Activated CD8-positive, alpha-beta memory T cell treated with anti-CD3 and anti-CD28 coated beads for 48 hours (primary cell): ENCODE results near the gene TEAD4.
"Not testable (repeated sequence)": the region's sequence is repeated elsewhere in the genome, so short reads cannot be mapped to it uniquely, and the experiment has no call there.

Experiments
- DNase-seq, 3 experiments: peaks; one replicate each; pipeline ENCODE4 v3.0.0-alpha.2; 2020; ENCODE audit warnings: low read depth in 2 of 3, low spot score in 2 of 3

TEAD4 gene

DNA sequence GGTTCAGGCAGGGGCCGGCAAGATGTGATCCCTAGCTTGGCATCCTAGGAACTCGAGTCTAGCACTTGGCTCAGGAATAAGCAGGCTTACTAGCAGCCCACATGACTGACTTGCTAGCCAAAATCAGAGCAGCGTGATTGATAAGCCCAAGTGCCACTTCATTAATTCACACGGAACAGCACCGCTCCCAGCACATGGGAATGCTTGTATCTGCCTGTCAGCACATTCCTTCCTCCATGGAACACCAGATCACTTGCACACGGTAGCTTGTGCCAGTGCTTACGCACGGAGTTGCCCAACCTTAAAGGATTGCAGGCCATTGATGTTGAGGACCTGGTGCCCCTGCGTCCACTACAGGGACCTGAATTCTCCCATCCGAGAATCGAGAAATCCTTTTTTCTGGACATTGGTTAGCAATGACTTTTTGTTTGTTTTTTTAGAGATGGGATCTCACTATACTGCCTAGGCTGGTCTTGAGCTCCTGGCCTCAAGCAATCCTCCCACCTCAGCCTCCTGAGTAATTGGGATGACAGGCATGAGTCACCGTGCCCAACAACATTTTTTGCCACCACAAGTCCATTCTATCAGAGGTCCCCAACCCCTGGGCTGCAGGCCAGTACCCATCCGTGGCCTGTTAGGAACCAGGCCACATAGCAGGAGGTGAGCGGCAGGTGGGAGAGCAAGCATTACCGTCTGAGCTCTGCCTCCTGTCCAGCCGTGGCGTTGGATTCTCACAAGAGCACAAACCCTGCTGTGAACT lies 87.4 kb downstream of the TEAD4 start:
- no peak for DNase-seq

DNA sequence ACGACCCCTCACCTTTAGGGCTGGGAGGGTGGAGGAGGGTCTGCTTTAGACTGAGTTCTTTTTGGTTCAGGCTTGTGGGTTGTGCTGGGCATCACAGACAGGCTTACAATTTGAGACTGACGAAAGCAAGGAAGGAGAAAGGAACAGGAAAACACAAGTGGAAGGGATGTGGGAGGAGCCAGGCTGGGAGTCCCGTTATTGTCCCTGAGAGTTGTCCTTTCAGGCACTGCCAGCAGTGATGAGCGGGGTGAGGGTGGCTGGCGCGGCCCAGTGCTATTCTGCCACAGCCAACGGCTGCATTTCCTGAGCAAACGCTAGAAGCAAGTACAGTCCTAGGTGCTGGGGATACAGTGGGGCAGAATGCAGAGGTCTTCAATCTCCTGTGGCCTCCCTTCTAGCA lies 88.8 kb downstream of the TEAD4 start:
- DNase-seq, result no peak

DNA sequence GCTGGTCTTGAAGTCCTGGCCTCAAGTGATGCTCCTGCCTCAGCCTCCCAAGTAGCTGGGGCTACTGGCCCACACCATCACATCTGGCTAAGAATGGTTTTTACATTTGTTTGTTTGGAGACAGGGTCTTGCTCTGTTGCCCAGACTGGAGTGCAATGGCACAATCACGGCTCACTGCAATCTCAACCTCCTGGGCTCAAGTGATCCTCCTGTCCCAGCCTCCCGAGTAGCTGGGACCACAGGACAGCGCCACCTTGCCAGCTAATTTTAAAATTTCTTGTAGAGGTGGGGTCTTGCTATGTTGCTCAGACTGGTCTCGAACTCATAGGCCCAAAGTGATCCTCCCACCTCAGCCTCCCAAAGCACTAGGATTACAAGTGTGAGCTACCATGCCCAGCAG lies 89.3 kb downstream of the TEAD4 start:
- DNase-seq, result no peak

GRCh38 chr12:3049176-3049575 lies 90.0 kb downstream of the TEAD4 start:
- DNase-seq, result no peak

DNA sequence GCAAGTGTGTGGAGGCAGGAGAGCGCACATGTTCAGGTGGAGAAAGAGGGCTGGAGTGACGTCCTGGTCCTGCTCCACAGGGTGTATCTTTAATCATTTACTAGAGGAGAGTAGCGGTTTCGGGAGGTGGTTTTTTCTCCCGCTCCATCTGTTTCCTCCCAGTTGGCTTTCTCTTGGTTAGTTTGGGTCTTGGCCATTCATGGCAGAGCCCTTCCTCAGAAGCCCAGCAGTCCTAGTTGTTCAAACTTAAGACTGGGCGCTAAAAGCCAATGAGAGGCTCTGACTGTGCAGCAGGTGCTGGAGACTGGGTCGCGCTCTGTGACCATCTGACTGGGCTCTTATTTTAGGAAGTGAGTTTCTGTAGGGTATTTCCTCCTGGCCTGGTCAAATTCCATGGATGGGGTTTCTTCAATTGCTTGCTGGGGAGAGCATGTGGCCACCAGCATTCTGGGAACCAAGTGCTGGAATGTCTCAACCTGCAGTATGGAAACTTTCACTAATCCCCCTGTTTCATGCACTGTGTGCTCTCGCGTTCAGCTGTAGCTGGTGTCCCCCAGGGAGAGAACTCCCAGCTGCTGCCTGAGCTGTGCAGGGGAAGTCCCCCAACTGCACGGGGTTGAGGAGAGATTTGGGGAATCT lies 90.5 kb downstream of the TEAD4 start:
- no peak for DNase-seq

DNA sequence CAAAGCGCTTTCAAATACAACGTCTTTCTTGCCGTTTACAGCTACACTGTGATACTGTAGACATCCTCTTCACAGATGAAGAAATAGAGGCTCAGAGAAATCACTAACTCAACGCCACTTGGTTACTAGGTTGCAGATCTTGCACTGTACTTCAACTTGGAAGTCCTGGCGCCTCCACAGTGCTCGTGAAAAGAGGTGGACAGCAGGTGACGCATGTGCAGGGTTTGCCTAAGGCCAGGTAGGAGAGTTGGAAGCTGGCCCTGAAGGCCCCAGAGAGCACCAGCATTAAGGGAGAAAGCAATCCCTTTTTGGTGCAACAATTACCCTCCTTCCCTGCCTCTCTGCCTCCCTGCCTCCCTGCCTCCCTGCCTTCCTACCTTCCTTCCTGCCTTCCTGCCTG lies 95.2 kb downstream of the TEAD4 start:
- DNase-seq, result no peak

DNA sequence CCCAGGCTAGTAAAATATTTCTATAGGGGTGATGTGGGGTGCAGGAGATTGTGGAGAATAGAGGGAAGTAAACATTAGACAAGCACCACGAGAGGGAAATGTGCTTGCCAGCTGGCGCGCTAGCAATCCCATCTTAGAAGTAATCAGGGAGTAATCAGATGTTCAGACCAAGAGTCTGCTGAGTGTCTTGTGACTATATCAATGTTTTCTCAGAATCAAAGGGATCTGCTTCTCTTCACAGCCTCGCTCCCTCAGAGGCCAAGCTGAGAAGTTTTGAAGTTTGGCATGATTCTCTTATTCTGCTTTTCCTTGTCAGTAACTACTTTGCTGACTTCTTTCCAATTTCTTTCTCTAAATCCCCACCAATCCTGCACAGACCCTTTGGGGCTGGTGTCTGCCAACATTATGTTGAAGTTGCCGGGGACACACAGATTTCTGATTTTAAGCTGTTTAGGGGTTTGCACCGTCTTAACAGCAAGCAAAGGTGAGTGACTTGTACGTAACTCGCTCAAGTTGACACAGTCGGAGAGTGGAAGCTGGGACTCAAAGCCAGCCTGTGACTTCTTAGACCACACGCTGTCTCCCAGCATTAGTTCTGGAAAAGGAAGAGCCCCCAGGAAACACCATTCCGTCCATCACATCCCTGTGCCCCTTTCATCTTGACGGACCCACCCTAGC lies 96.0 kb downstream of the TEAD4 start:
- no peak for DNase-seq

- no peak for DNase-seq
These were observed 96.7 kb downstream of the TEAD4 start for GRCh38 chr12:3055704-3056467.

GRCh38 chr12:3061059-3061458 lies 101.9 kb downstream of the TEAD4 start:
- DNase-seq, result no peak

GRCh38 chr12:3061501-3062215 lies 102.5 kb downstream of the TEAD4 start:
- DNase-seq, result no peak

- no peak for DNase-seq
These were observed 106.1 kb downstream of the TEAD4 start for GRCh38 chr12:3065300-3065699.

- not testable (repeated sequence) for DNase-seq
These were observed 106.6 kb downstream of the TEAD4 start for GRCh38 chr12:3065846-3066245.

- no peak for DNase-seq
These were observed 110.5 kb downstream of the TEAD4 start for GRCh38 chr12:3069714-3070113.

DNA sequence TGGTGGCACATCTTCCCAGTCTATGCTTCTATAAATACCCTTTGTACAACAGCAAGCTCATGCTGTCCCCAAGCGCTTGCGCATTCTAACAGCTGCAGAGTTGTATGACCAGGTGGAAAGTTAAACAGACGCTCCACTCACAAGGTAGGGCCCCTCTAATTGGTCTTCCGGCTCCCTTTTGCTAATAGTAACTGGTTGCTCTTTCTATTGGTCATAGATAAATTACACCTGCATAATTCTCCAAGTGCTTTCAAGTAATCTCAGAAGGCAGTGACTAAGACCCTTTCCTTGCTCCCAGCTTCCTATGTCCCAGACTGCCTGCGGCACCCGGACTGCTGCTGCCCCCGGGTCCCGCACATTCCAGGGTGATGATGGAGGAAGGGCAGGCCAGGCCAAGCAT lies 111.9 kb downstream of the TEAD4 start:
- DNase-seq, result no peak

GRCh38 chr12:3071710-3072109 lies 112.5 kb downstream of the TEAD4 start:
- DNase-seq, result no peak

GRCh38 chr12:3073438-3074250 lies 114.4 kb downstream of the TEAD4 start:
- peak; percentile 57 to 79 (median 60) for DNase-seq

- no peak for DNase-seq
These were observed 116.1 kb downstream of the TEAD4 start for GRCh38 chr12:3075315-3075714.

DNA sequence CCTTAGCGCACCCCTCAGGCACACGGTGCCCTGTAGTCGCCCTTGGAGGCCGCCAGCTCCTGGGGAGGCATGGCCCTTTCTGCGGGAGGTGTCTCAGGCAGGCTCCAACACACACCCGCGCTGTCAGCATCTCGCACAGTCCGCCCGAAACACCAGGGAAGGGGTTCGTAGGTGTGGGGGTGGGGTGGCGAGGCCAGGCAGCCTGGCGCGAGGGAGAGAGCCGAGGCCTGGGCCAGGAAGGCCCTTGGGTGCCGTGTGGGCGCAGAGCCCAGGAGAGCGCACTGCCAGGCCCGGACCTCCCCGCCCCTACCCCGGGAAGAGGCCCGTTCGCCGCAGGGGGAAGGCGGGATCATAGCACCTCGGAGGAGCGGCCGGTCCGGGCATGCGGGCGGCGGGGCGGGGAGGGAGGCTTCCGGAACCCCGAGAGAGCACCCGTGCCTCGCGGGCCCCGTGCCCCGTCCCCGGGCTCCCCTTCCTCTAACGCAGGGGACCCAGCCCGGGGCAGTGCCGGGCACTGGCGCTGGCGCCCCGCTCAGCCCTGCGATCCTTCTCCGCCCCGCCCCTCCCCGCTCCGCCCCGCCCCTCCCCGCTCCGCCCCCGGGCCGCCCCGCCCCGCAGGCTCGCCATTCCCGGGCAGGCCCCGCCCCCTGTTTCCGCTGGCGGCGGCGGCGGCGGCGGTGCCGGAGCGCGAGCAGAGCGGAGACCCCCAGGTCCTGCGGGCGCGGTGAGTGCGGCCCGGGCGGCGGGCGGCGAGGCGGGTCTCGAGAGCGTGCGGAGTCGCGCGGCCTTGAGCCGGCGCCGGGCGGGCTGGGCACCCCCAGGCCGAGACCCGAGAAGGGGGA lies 117.8 kb downstream of the TEAD4 start, which contains the start of gene TSPAN9:
Gene TSPAN9 (plus strand): TSS at position 650 of the 842 bp plus-strand sequence. CDS start 123,815 bp downstream, outside the sequence.
- DNase-seq, result peak; percentile 14 to 33 (median 24)

DNA sequence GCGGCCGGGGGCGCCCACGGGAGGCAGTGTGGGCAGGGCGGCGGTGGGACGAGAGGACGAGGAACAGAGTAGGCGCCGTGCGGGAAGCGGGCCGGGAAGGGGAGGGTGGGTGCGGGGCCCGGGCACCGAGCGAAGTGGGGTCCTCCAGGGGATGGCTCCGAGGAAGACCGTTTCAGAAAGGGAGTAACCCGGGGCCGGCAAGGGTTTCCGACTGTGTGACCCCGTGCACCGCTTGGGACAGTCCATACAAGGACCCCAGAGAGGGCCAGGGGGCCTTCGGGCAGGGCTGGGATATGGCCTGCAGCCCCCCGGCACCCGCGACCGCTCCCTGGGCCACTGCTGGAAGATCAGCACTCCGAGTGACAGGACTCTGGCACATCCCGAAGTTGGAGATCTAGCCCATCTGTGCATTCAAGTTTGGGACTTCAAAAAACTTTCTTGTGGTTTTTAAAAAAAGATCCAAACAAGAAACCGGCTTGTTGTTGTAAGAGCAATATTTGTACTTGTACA lies 118.4 kb downstream of the TEAD4 start:
- DNase-seq, result no peak
